ENCODE data around the gene ZBTB20.

The ZBTB20 gene

GRCh38 chr3:115090712-115091111 is 56.4 kb downstream of the ZBTB20 start:
- FAIRE-seq, result no peak

GRCh38 chr3:115089481-115089880 is 57.6 kb downstream of the ZBTB20 start:
- FAIRE-seq (no peak), DNase-seq (ENCODE audit: low spot score) (no peak)

More at GRCh38 chr3:115090712-115091111, 56.4 kb downstream of the ZBTB20 start:
- no peak for DNase-seq (ENCODE audit: low spot score)

GRCh38 chr3:115087512-115087911 is 59.6 kb downstream of the ZBTB20 start:
- FAIRE-seq, result no peak

GRCh38 chr3:115086344-115086743 is 60.7 kb downstream of the ZBTB20 start:
- no peak for DNase-seq (ENCODE audit: low spot score)
- FAIRE-seq, result no peak

More at GRCh38 chr3:115087512-115087911, 59.6 kb downstream of the ZBTB20 start:
- no peak for DNase-seq (ENCODE audit: low spot score)

- DNase-seq (ENCODE audit: low spot score) (no peak), FAIRE-seq (no peak)
Measured at GRCh38 chr3:115085197-115085865, 61.8 kb downstream of the ZBTB20 start.

- no peak for FAIRE-seq
- no peak for DNase-seq (ENCODE audit: low spot score)
Measured at GRCh38 chr3:115084686-115085085, 62.4 kb downstream of the ZBTB20 start.

GRCh38 chr3:115082260-115082659 is 64.8 kb downstream of the ZBTB20 start:
- FAIRE-seq (no peak), DNase-seq (ENCODE audit: low spot score) (no peak)

- FAIRE-seq, result no peak
Measured at GRCh38 chr3:115081444-115081843, 65.6 kb downstream of the ZBTB20 start.

GRCh38 chr3:115077501-115078250 is 69.4 kb downstream of the ZBTB20 start:
- no peak for DNase-seq (ENCODE audit: low spot score)

More at GRCh38 chr3:115081444-115081843, 65.6 kb downstream of the ZBTB20 start:
- DNase-seq (ENCODE audit: low spot score), result no peak

GRCh38 chr3:115074502-115074901 is 72.6 kb downstream of the ZBTB20 start:
- FAIRE-seq, result no peak
- DNase-seq (ENCODE audit: low spot score), result no peak

More at GRCh38 chr3:115077501-115078250, 69.4 kb downstream of the ZBTB20 start:
- FAIRE-seq, result no peak

- FAIRE-seq, result no peak
- no peak for DNase-seq (ENCODE audit: low spot score)
Measured at GRCh38 chr3:115072265-115073021, 74.6 kb downstream of the ZBTB20 start.

GRCh38 chr3:115071601-115072000 is 75.5 kb downstream of the ZBTB20 start:
- DNase-seq (ENCODE audit: low spot score) (no peak), FAIRE-seq (no peak)

- DNase-seq (ENCODE audit: low spot score), result no peak
- no peak for FAIRE-seq
Measured at GRCh38 chr3:115071166-115071565, 75.9 kb downstream of the ZBTB20 start.

- no peak for FAIRE-seq
- DNase-seq (ENCODE audit: low spot score), result no peak
Measured at GRCh38 chr3:115068799-115069198, 78.3 kb downstream of the ZBTB20 start.

- DNase-seq (ENCODE audit: low spot score) (no peak), FAIRE-seq (peak; percentile 53)
Measured at GRCh38 chr3:115062412-115062956, 84.6 kb downstream of the ZBTB20 start.

GRCh38 chr3:115062009-115062408 is 85.1 kb downstream of the ZBTB20 start:
- DNase-seq (ENCODE audit: low spot score) (no peak), FAIRE-seq (no peak)

GRCh38 chr3:115052906-115053305 is 94.2 kb downstream of the ZBTB20 start:
- no peak for FAIRE-seq
- DNase-seq (ENCODE audit: low spot score), result no peak

- DNase-seq (ENCODE audit: low spot score) (no peak), FAIRE-seq (no peak)
Measured at GRCh38 chr3:115042351-115042750, 104.7 kb downstream of the ZBTB20 start.

GRCh38 chr3:115040673-115041286 is 106.3 kb downstream of the ZBTB20 start:
- FAIRE-seq (peak; percentile 71), DNase-seq (ENCODE audit: low spot score) (no peak)

GRCh38 chr3:115040246-115040645 is 106.8 kb downstream of the ZBTB20 start:
- FAIRE-seq, result no peak
- DNase-seq (ENCODE audit: low spot score), result no peak

GRCh38 chr3:115038817-115039216 is 108.3 kb downstream of the ZBTB20 start:
- FAIRE-seq (no peak), DNase-seq (ENCODE audit: low spot score) (no peak)
